Endothelial cell of umbilical vein (primary cell): ENCODE results near the gene UBAC1. TPM values are rescaled to one million over a fixed set of nuclear protein-coding genes. Genes with fewer than 3 reads are reported as not detected.

ENCODE experiments used
- BruUV-seq: library from RNA; stranded (reverse); fragments of 400-500 nt; replicated peaks from 2 replicates; lab custom pipeline; 2021; lab: Mats Ljungman, UMichigan
- CTCF ChIA-PET: fragments of 300-600, 350-600 bp; sonication (Branson Sonifier 250); formaldehyde crosslinking; loops from one replicate; lab custom pipeline; 2021; ENCODE audit warnings: antibody characterized with exemption, inconsistent platforms; lab: Charles Lee
- POLR2A ChIA-PET: fragments of 300-600, 350-600 bp; sonication (Branson Sonifier 250); formaldehyde crosslinking; loops from one replicate; lab custom pipeline; 2021; ENCODE audit warnings: antibody characterized with exemption, inconsistent platforms; lab: Charles Lee
- DNase-seq: peaks from one replicate; pipeline ENCODE4 v3.0.0-alpha.2; 2011; ENCODE audit warnings: low read depth, low spot score
- FAIRE-seq: peaks from 2 replicates; lab custom pipeline; 2011; peaks lifted over from hg19 to GRCh38; lab: Jason Lieb, UNC
- H2AFZ ChIP-seq: 2 replicates; pipeline ENCODE4 v1.6.0; 2012; ENCODE audit warnings: low read depth, low read length, control low read depth, inconsistent platforms
- H3K27ac ChIP-seq: 2 replicates; pipeline ENCODE4 v1.5.1; 2011; ENCODE audit warnings: low read depth, mild to moderate bottlenecking, control low read depth, low read length, moderate library complexity; ENCODE audit not compliant: insufficient read depth
- H3K27me3 ChIP-seq, 2 experiments: 2 replicates each; pipeline versions ENCODE4 v1.6.0 to v1.6.1; 2011; ENCODE audit warnings: low read length in 2 of 2, mixed read lengths in 1 of 2; ENCODE audit not compliant: control insufficient read depth in 2 of 2, insufficient read depth in 2 of 2
- H3K36me3 ChIP-seq, 2 experiments: 2 replicates in 1 of 2; 3 replicates in 1 of 2; pipeline ENCODE4 v1.5.1; 2011; ENCODE audit warnings: low read length in 2 of 2, mild to moderate bottlenecking in 1 of 2, moderate library complexity in 1 of 2; ENCODE audit not compliant: control insufficient read depth in 2 of 2, insufficient read depth in 2 of 2; ENCODE audit errors: extremely low read depth in 1 of 2
- H3K4me1 ChIP-seq: 3 replicates; pipeline ENCODE4 v1.5.1; 2011; ENCODE audit warnings: mild to moderate bottlenecking, low read length; ENCODE audit not compliant: control insufficient read depth, insufficient read depth; ENCODE audit errors: extremely low read depth
- H3K4me2 ChIP-seq: 2 replicates; pipeline ENCODE4 v1.6.1; 2011; ENCODE audit warnings: low read length, control low read depth, mixed read lengths; ENCODE audit not compliant: insufficient read depth
- H3K4me3 ChIP-seq, 3 experiments: fragments of 200-600 bp in 1 of 3; sonication (generic), shearing (Covaris generic) in 1 of 3; replicated peaks in 1 of 3; 2 replicates each; pipeline ENCODE4 v1.5.1; 2011 to 2016; ENCODE audit warnings: control low read depth in 3 of 3, low read length in 3 of 3, mild to moderate bottlenecking in 2 of 3, inconsistent platforms in 1 of 3, low read depth in 1 of 3, moderate library complexity in 1 of 3; ENCODE audit not compliant: insufficient read depth in 1 of 3
- H3K79me2 ChIP-seq: 2 replicates; pipeline ENCODE4 v1.6.0; 2012; ENCODE audit warnings: low read length, inconsistent platforms; ENCODE audit not compliant: control insufficient read depth, insufficient read depth
- H3K9ac ChIP-seq: replicated peaks from 2 replicates; pipeline ENCODE3; 2011; ENCODE audit warnings: low read length, control low read depth; ENCODE audit not compliant: insufficient read depth; ENCODE audit errors: extremely low read depth
- H3K9me1 ChIP-seq: replicated peaks from 3 replicates; pipeline ENCODE4 v1.6.0; 2011; ENCODE audit warnings: mild to moderate bottlenecking, low read length; ENCODE audit not compliant: control insufficient read depth, insufficient read depth; ENCODE audit errors: extremely low read depth
- H3K9me3 ChIP-seq: replicated peaks from 2 replicates; pipeline ENCODE4 v1.5.1; 2012; ENCODE audit warnings: low read length, inconsistent platforms; ENCODE audit not compliant: control insufficient read depth, insufficient read depth
- H4K20me1 ChIP-seq: replicated peaks from 2 replicates; pipeline ENCODE3; 2011; ENCODE audit warnings: mild to moderate bottlenecking, low read length; ENCODE audit not compliant: control insufficient read depth, insufficient read depth; ENCODE audit errors: extremely low read depth
- EZH2 ChIP-seq: IDR thresholded peaks from 2 replicates; pipeline ENCODE4 v1.6.1; 2012; ENCODE audit warnings: borderline replicate concordance, low read depth, mild to moderate bottlenecking, moderate library complexity, low read length, inconsistent platforms; ENCODE audit not compliant: severe bottlenecking
- FOS ChIP-seq: IDR thresholded peaks from 2 replicates; pipeline ENCODE4 v1.6.1; 2011; ENCODE audit warnings: mild to moderate bottlenecking, low read length, moderate library complexity, borderline replicate concordance; ENCODE audit not compliant: insufficient read depth
- JUN ChIP-seq: IDR thresholded peaks from 2 replicates; pipeline ENCODE4 v1.6.1; 2011; ENCODE audit warnings: borderline replicate concordance, low read depth; ENCODE audit not compliant: insufficient read length, insufficient read depth
- MYC ChIP-seq: IDR thresholded peaks from one replicate; pipeline ENCODE4 v1.6.1; 2011; ENCODE audit warnings: mild to moderate bottlenecking, low read depth, low read length
- POLR2A ChIP-seq: IDR thresholded peaks from 2 replicates; pipeline ENCODE4 v1.6.1; 2012; ENCODE audit warnings: low read depth, mild to moderate bottlenecking, control low read depth, low read length
- POLR2AphosphoS5 ChIP-seq: IDR thresholded peaks from 2 replicates; pipeline ENCODE4 v1.6.1; 2012; ENCODE audit warnings: low read depth, mild to moderate bottlenecking, control low read depth, low read length, moderate library complexity; ENCODE audit not compliant: insufficient read depth
- dilution Hi-C: fragments of 300-500 bp; cut with MboI; formaldehyde crosslinking; loops from one replicate; pipeline ENCODE4 v1.15.0; 2019; ENCODE audit warnings: low sequenced_read_pairs; ENCODE audit not compliant: extremely low pct_ligation_motif_present
- intact Hi-C: fragments of 100-400 bp; cut with micrococcal nuclease; formaldehyde crosslinking; loops from one replicate; pipeline ENCODE4 v1.10.0; 2022
- polyA plus RNA-seq, 4 experiments: library from polyadenylated mRNA; depleted of rRNA in 3 of 4; stranded (reverse) in 3 of 4; unstranded in 1 of 4; fragments of >200 nt; gene quantifications; 2 replicates each; pipeline versions ENCODE4 v1.2.1 to v1.2.3, GENCODE V29; 2011 to 2012; ENCODE audit warnings: missing spikeins in 1 of 4
- total RNA-seq: library from RNA; stranded (reverse); gene quantifications from 2 replicates; pipeline ENCODE4 v1.2.3, GENCODE V29; 2021
- TF ChIP-seq, protein P1 (sequence below), 2 donors: IDR thresholded peaks; 1 replicate in 1 of 2; 2 replicates in 1 of 2; pipeline ENCODE4 v1.5.1; 2011; ENCODE audit warnings: low read length in 2 of 2, mild to moderate bottlenecking in 2 of 2, moderate library complexity in 2 of 2, control low read depth in 1 of 2, inconsistent platforms in 1 of 2, low read depth in 1 of 2; ENCODE audit not compliant: insufficient read depth in 1 of 2; ENCODE audit errors: extremely low read depth in 1 of 2
- TF ChIP-seq, protein P2 (sequence below): IDR thresholded peaks from 2 replicates; pipeline ENCODE4 v1.6.1; 2011; ENCODE audit not compliant: insufficient read depth, insufficient read length

UBAC1 gene
- total and polyA plus RNA-seq, 2 donors (not counting 3 experiments of a cell fraction or from before 2014, with no cell fraction given) = 39.5 to 56.7 TPM

DNA sequence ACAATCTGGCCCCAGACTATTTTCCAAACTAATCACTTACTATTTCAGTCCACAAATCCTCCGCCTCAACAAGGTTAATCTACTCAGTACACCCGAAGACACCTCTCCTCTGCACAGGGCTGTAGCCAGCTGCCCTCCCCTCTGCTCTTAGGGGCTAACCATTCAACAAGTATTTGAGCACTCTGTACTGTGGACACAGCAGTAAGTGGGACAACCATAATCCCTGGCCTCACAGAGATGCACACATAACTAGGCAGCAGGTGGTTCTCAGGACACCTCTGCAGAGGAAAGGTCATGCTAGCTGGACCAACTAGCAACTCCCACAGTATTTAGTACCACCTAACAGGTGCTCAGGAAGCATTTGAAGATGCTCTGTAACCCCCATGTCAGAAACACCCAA lies 59.3 kb downstream of the UBAC1 start:
- no peaks in the 10 kb centered on the region for H3K36me3 ChIP-seq
- peaks cover 97% of the 10 kb centered on the region for H3K79me2 ChIP-seq
- intact Hi-C loops (no loop called here), dilution Hi-C loops (no loop called here)
- no peaks in the 10 kb centered on the region for H3K27me3 ChIP-seq
- H2AFZ ChIP-seq = no peak overlapping the region
- no peak overlapping the region for H3K4me2 ChIP-seq
- no TSS peak for BruUV-seq
- peaks cover 16% of the 10 kb centered on the region for H3K4me1 ChIP-seq
- CTCF ChIA-PET = no interaction called here
- H3K27ac ChIP-seq = no peak overlapping the region
- POLR2A ChIA-PET = no interaction called here
- TF ChIP-seq POLR2AphosphoS5 = no peak
- no peak for TF ChIP-seq MYC
- TF ChIP-seq POLR2A = no peak
- no peak for TF ChIP-seq FOS
- no peak for TF ChIP-seq JUN
- TF ChIP-seq, protein P1, sequence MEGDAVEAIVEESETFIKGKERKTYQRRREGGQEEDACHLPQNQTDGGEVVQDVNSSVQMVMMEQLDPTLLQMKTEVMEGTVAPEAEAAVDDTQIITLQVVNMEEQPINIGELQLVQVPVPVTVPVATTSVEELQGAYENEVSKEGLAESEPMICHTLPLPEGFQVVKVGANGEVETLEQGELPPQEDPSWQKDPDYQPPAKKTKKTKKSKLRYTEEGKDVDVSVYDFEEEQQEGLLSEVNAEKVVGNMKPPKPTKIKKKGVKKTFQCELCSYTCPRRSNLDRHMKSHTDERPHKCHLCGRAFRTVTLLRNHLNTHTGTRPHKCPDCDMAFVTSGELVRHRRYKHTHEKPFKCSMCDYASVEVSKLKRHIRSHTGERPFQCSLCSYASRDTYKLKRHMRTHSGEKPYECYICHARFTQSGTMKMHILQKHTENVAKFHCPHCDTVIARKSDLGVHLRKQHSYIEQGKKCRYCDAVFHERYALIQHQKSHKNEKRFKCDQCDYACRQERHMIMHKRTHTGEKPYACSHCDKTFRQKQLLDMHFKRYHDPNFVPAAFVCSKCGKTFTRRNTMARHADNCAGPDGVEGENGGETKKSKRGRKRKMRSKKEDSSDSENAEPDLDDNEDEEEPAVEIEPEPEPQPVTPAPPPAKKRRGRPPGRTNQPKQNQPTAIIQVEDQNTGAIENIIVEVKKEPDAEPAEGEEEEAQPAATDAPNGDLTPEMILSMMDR (IDR thresholded peaks at IDR 0.05; ENCODE audit: extremely low read depth in 1 of 2, insufficient read depth in 1 of 2, low read depth in 1 of 2, low read length in 2 of 2) = no peak
- TF ChIP-seq EZH2 = no peak
- TF ChIP-seq, protein P2, sequence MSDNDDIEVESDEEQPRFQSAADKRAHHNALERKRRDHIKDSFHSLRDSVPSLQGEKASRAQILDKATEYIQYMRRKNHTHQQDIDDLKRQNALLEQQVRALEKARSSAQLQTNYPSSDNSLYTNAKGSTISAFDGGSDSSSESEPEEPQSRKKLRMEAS = no peak
- no peaks in the 10 kb centered on the region for H3K9me1 ChIP-seq
- no peak overlapping the region for H3K4me3 ChIP-seq
- H4K20me1 ChIP-seq = no peaks in the 10 kb centered on the region
- no peak for DNase-seq
- no peak for FAIRE-seq
- no peak overlapping the region for H3K9ac ChIP-seq
- no peaks in the 10 kb centered on the region for H3K9me3 ChIP-seq
